ENCODE data around the gene SSNA1. TPM values are rescaled to one million over a fixed set of nuclear protein-coding genes. Genes with fewer than 3 reads are reported as not detected.
A peak's percentile ranks its signal among the peaks of the same experiment; 100 is the strongest.

SSNA1 gene
- total RNA-seq, 3 donors from 2014 or later, result 75.0 to 92.8 (median 82.7) TPM

DNA sequence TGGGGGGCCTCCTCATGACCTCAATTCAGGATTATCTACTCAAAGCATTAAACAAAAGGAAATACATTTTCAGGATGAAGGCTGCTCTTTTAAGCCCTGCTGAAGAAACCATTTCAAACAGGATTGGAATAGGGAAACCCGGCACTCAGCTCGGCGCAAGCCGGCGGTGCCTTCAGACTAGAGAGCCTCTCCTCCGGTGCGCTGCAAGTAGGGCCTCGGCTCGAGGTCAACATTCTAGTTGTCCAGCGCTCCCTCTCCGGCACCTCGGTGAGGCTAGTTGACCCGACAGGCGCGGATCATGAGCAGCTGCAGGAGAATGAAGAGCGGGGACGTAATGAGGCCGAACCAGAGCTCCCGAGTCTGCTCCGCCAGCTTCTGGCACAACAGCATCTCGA, 16.3 kb downstream of the SSNA1 start:
- no peaks in the 10 kb centered on the region for H3K27me3 ChIP-seq
- peak overlapping the region; percentile 95 to 98 (median 98) for H3K4me3 ChIP-seq
- TF ChIP-seq POLR2A (IDR thresholded peaks at IDR 0.05), result no peak
- TF ChIP-seq, protein P1, sequence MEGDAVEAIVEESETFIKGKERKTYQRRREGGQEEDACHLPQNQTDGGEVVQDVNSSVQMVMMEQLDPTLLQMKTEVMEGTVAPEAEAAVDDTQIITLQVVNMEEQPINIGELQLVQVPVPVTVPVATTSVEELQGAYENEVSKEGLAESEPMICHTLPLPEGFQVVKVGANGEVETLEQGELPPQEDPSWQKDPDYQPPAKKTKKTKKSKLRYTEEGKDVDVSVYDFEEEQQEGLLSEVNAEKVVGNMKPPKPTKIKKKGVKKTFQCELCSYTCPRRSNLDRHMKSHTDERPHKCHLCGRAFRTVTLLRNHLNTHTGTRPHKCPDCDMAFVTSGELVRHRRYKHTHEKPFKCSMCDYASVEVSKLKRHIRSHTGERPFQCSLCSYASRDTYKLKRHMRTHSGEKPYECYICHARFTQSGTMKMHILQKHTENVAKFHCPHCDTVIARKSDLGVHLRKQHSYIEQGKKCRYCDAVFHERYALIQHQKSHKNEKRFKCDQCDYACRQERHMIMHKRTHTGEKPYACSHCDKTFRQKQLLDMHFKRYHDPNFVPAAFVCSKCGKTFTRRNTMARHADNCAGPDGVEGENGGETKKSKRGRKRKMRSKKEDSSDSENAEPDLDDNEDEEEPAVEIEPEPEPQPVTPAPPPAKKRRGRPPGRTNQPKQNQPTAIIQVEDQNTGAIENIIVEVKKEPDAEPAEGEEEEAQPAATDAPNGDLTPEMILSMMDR (IDR thresholded peaks at IDR 0.05), result no peak
- TF ChIP-seq POLR2AphosphoS5 (IDR thresholded peaks at IDR 0.05), result no peak
- no peaks in the 10 kb centered on the region for H3K36me3 ChIP-seq
- intact Hi-C loops (cut with DNase I; ENCODE audit: low total_unique reads), result loop anchor here (5.0 kb wide), 1 partner anchor 707 kb away; no protein-coding TSS in a partner anchor
- H3K27ac ChIP-seq, result peak overlapping the region; percentile 89 to 92
- peaks cover 15 to 29% of the 10 kb centered on the region in 2 donors for H3K4me1 ChIP-seq
- DNase-seq (ENCODE audit: low spot score in 2 of 2), result no peak
- H3K9me3 ChIP-seq, result no peaks in the 10 kb centered on the region

DNA sequence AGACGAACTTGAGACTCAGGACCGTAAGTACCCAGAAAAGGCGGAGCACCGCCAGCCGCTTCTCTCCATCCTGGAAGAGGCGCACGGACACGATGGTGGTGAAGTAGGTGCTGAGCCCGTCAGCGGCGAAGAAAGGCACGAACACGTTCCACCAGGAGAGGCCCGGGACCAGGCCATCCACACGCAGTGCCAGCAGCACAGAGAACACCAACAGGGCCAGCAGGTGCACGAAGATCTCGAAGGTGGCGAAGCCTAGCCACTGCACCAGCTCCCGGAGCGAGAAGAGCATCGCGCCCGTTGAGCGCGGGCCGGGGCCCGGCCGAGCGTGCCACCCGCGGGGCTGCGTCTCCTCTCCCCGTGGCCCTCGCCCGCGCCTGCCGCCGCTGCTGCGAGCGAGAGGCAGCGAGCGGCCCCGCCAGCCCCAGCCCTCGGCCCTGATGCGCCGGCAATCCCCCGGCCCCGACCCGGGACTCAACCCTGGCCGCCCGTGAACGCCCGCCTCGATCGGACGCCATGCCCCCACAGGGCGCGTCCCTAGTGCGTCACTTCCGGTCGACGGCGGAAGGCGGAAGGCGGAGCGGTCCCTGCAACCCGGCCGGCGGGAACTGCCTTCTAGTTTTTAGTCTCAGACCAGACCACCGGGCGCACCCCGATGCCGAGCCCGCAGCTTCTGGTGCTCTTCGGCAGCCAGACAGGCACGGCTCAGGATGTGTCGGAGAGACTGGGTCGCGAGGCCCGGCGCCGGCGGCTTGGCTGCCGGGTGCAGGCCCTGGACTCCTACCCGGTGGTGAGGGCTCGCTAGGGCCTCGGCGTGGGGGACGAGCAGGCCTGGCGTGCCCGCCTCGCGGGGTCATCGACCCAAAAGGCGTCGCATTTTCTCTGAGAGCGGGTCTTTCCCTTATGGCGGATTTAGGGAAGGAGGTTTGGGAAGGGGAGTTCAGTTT, 16.9 kb downstream of the SSNA1 start, which contains the start of the genes NDOR1 and TMEM203:
NDOR1 (plus strand) TSS at position 575 of the 944 bp plus-strand sequence; CDS start at position 653, 78 bp downstream.
TMEM203 (minus strand) TSS at position 523 of the 944 bp plus-strand sequence; CDS start at position 289, 234 bp downstream.
- TF ChIP-seq, protein P1 (IDR thresholded peaks at IDR 0.05), result no peak
- TF ChIP-seq POLR2A (IDR thresholded peaks at IDR 0.05) (peak; percentile 65), POLR2AphosphoS5 (IDR thresholded peaks at IDR 0.05) (peak; percentile 84 to 95 (median 94))
- Histone ChIP-seq H3K27me3 (no peaks in the 10 kb centered on the region), H3K9me3 (no peaks in the 10 kb centered on the region), H3K27ac (peak within 1 kb of the TSS; percentile 89 to 92), H3K36me3 (no peaks in the 10 kb centered on the region), H3K4me1 (peaks cover 13 to 29% of the 10 kb centered on the region in 2 donors), H3K4me3 (peak within 1 kb of the TSS; percentile 95 to 98 (median 98))
- intact Hi-C loops (cut with DNase I; ENCODE audit: low total_unique reads), result loop anchor here (5.0 kb wide), 1 partner anchor 708 kb away; no protein-coding TSS in a partner anchor
- peak; percentile 79 to 93 for DNase-seq (ENCODE audit: low spot score in 2 of 2)

DNA sequence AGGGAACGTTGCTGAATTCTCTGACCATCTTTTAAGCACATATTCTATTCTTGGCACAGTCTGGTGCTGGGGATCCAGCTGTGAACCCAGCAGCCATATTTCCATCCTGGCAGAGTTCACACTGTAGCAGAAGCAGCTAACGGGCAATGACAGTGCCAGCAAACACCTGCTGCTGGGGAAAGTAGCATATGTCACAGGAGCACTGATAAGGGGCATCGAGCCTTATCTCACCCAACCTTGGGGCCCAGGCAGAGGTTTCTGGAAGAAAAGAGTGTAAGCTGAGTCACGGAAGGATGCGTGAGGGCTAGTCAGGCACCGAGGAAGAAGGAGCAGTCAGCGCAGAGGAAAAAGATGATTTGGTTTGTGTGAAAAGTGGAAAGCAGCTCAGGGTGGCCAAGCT, 18.1 kb downstream of the SSNA1 start:
- no peaks in the 10 kb centered on the region for H3K9me3 ChIP-seq
- peak overlapping the region in 2 of 3 donors; percentile 95 to 98 for H3K4me3 ChIP-seq
- H3K27me3 ChIP-seq, result no peaks in the 10 kb centered on the region
- intact Hi-C loops (cut with DNase I; ENCODE audit: low total_unique reads), result loop anchor here (5.0 kb wide), 1 partner anchor 709 kb away; no protein-coding TSS in a partner anchor
- peaks cover 13 to 29% of the 10 kb centered on the region in 2 donors for H3K4me1 ChIP-seq
- H3K27ac ChIP-seq, result no peak overlapping the region
- no peaks in the 10 kb centered on the region for H3K36me3 ChIP-seq
- TF ChIP-seq, protein P1 (IDR thresholded peaks at IDR 0.05), result no peak
- TF ChIP-seq POLR2A (IDR thresholded peaks at IDR 0.05) (no peak), POLR2AphosphoS5 (IDR thresholded peaks at IDR 0.05) (no peak)
- no peak for DNase-seq (ENCODE audit: low spot score in 2 of 2)

DNA sequence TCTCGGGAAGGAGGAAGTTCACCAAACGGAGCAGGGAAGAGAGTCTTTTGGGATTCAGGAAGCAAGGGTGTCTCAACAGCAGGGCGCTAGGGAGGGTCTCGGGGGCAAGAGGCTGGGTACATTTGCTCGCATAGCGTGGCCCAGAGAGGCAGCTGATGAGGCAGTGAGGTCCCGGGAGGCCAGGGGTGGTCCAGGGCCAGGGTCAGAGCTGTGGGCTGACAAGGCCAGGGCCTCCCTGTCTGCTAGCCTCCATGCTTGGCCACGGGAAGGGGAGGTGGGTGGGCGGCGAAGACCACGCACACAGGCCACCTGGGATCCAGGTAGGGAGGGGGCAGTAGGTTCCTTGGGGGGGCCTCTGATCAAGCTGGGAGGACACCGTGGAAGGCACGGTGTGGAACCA, 23.1 kb downstream of the SSNA1 start:
- H3K4me1 ChIP-seq, result peaks cover 1 to 6% of the 10 kb centered on the region in 2 donors
- TF ChIP-seq, protein P1 (IDR thresholded peaks at IDR 0.05), result no peak
- TF ChIP-seq POLR2AphosphoS5 (IDR thresholded peaks at IDR 0.05) (no peak), POLR2A (IDR thresholded peaks at IDR 0.05) (no peak)
- H3K4me3 ChIP-seq, result no peak overlapping the region
- intact Hi-C loops (cut with DNase I; ENCODE audit: low total_unique reads), result no loop called here
- no peaks in the 10 kb centered on the region for H3K36me3 ChIP-seq
- no peak for DNase-seq (ENCODE audit: low spot score in 2 of 2)
- H3K27me3 ChIP-seq, result no peaks in the 10 kb centered on the region
- no peak overlapping the region for H3K27ac ChIP-seq
- H3K9me3 ChIP-seq, result no peaks in the 10 kb centered on the region

All from breast epithelium (tissue), 4 donors.